Neural progenitor cell (in vitro differentiated cells): ENCODE measurements around the gene AP3S2.

ENCODE experiments used
- CTCF ChIP-seq: fragments of 200-600 bp; sonication (generic); IDR thresholded peaks from 2 replicates; pipeline ENCODE4 v1.5.1; 2017; ENCODE audit warnings: antibody characterized with exemption, mild to moderate bottlenecking
- EZH2 ChIP-seq: fragments of 200-600 bp; sonication (generic); IDR thresholded peaks from 2 replicates; pipeline ENCODE4 v1.6.1; 2017; ENCODE audit warnings: antibody characterized with exemption, mild to moderate bottlenecking, moderate library complexity
- EZH2phosphoT487 ChIP-seq: fragments of 200-600 bp; sonication (generic); IDR thresholded peaks from 2 replicates; pipeline ENCODE4 v1.6.1; 2017; ENCODE audit warnings: antibody characterized with exemption

GRCh38 chr15:89780601-89781000 is 113.2 kb downstream of the AP3S2 start:
- TF ChIP-seq CTCF (no peak), EZH2 (no peak), EZH2phosphoT487 (no peak)
